H1 (cell line): ENCODE data around the gene DSCAM. TPM values are rescaled to one million over a fixed set of nuclear protein-coding genes. Genes with fewer than 3 reads are reported as not detected.

ENCODE experiments used
- CTCF ChIA-PET: fragments of 300-600 bp; sonication (Branson Sonifier 250); formaldehyde crosslinking; loops from one replicate; lab custom pipeline; 2021; ENCODE audit not compliant: partially characterized antibody; lab: Charles Lee
- POLR2A ChIA-PET: fragments of 300-600 bp; sonication (Branson Sonifier 250); formaldehyde crosslinking; loops from one replicate; lab custom pipeline; 2021; ENCODE audit warnings: inconsistent platforms; ENCODE audit not compliant: partially characterized antibody; lab: Charles Lee
- DNase-seq, 2 experiments: peaks; one replicate each; pipeline versions ENCODE4 v3.0.0 to v3.0.0-alpha.2; 2010 to 2022; ENCODE audit warnings: low spot score in 2 of 2, low read depth in 1 of 2, mixed read lengths in 1 of 2
- FAIRE-seq: peaks from 2 replicates; lab custom pipeline; 2011; peaks lifted over from hg19 to GRCh38; lab: Jason Lieb, UNC
- H2AFZ ChIP-seq: 2 replicates; pipeline ENCODE4 v1.8.1; 2012; ENCODE audit warnings: low read length, inconsistent platforms
- H2AK5ac ChIP-seq: 2 replicates; pipeline ENCODE4 v1.6.1; 2013; ENCODE audit warnings: low read depth, low read length
- H2BK120ac ChIP-seq: replicated peaks from 2 replicates; pipeline ENCODE3; 2013; ENCODE audit warnings: low read depth, low read length, inconsistent platforms
- H2BK12ac ChIP-seq: 2 replicates; pipeline ENCODE4 v1.6.1; 2013; ENCODE audit warnings: low read depth, low read length
- H2BK15ac ChIP-seq: 2 replicates; pipeline ENCODE4 v1.6.1; 2013; ENCODE audit warnings: low read length
- H2BK20ac ChIP-seq: 2 replicates; pipeline ENCODE4 v1.6.1; 2013; ENCODE audit warnings: low read length
- H2BK5ac ChIP-seq: 2 replicates; pipeline ENCODE4 v1.6.1; 2013; ENCODE audit warnings: low read depth, low read length
- H3K14ac ChIP-seq: 2 replicates; pipeline ENCODE4 v1.6.1; 2013; ENCODE audit warnings: inconsistent platforms; ENCODE audit not compliant: insufficient read length
- H3K18ac ChIP-seq: 2 replicates; pipeline ENCODE4 v1.6.1; 2013; ENCODE audit warnings: low read length; ENCODE audit errors: extremely low read depth
- H3K23ac ChIP-seq: 2 replicates; pipeline ENCODE4 v1.6.1; 2013; ENCODE audit warnings: inconsistent platforms; ENCODE audit not compliant: insufficient read length
- H3K23me2 ChIP-seq: 2 replicates; pipeline ENCODE4 v1.6.1; 2013; ENCODE audit warnings: low read depth, low read length
- H3K27ac ChIP-seq: 2 replicates; pipeline ENCODE4 v1.6.1; 2011; ENCODE audit warnings: low read depth, low read length, inconsistent platforms
- H3K27me3 ChIP-seq, 4 experiments: replicated peaks in 1 of 4; 1 replicate in 1 of 4; 2 replicates in 3 of 4; pipeline versions ENCODE4 v1.6.1 to v1.8.1; 2011 to 2013; ENCODE audit warnings: low read length in 3 of 4, mild to moderate bottlenecking in 3 of 4, inconsistent platforms in 2 of 4, mixed read lengths in 2 of 4, moderate library complexity in 1 of 4; ENCODE audit not compliant: control insufficient read depth in 3 of 4, insufficient read depth in 3 of 4; ENCODE audit errors: extremely low read depth in 1 of 4
- H3K36me3 ChIP-seq, 4 experiments: 2 replicates each; pipeline versions ENCODE4 v1.6.1 to v1.8.1; 2011 to 2013; ENCODE audit warnings: mild to moderate bottlenecking in 4 of 4, low read length in 3 of 4, moderate library complexity in 2 of 4, control low read depth in 1 of 4, inconsistent platforms in 1 of 4; ENCODE audit not compliant: insufficient read depth in 4 of 4, control insufficient read depth in 2 of 4
- H3K4ac ChIP-seq: replicated peaks from 2 replicates; pipeline ENCODE3; 2013; ENCODE audit warnings: low read length, low read depth, mixed read lengths, inconsistent platforms; ENCODE audit not compliant: insufficient read length
- H3K4me1 ChIP-seq, 4 experiments: replicated peaks in 1 of 4; 1 replicate in 1 of 4; 2 replicates in 3 of 4; pipeline versions ENCODE4 v1.6.1 to v1.8.1; 2011 to 2013; ENCODE audit warnings: low read length in 3 of 4, inconsistent platforms in 2 of 4, mixed read lengths in 1 of 4; ENCODE audit not compliant: insufficient read depth in 4 of 4, control insufficient read depth in 3 of 4
- H3K4me2 ChIP-seq, 2 experiments: 2 replicates each; pipeline versions ENCODE4 v1.6.1 to v1.8.1; 2011 to 2013; ENCODE audit warnings: low read depth in 2 of 2, low read length in 2 of 2, control low read depth in 1 of 2, inconsistent platforms in 1 of 2, mild to moderate bottlenecking in 1 of 2; ENCODE audit not compliant: insufficient read depth in 1 of 2
- H3K4me3 ChIP-seq, 4 experiments: fragments of 200-600, 300-600 bp in 1 of 4; sonication (generic), shearing (Covaris generic), sonication (Bioruptor Twin) in 1 of 4; 2 replicates each; pipeline versions ENCODE4 v1.5.1 to v1.8.1; 2011 to 2016; ENCODE audit warnings: low read length in 4 of 4, low read depth in 3 of 4, control low read depth in 2 of 4, inconsistent platforms in 2 of 4, mild to moderate bottlenecking in 2 of 4, mixed read lengths in 1 of 4, moderate library complexity in 1 of 4; ENCODE audit not compliant: insufficient read depth in 2 of 4; ENCODE audit errors: extremely low read depth in 1 of 4
- H3K56ac ChIP-seq: replicated peaks from 2 replicates; pipeline ENCODE3; 2013; ENCODE audit warnings: low read depth, mild to moderate bottlenecking, mixed read lengths, low read length, inconsistent platforms; ENCODE audit not compliant: insufficient read length
- H3K79me1 ChIP-seq: 2 replicates; pipeline ENCODE4 v1.6.1; 2013; ENCODE audit warnings: low read depth, low read length, control low read depth
- H3K79me2 ChIP-seq, 2 experiments: 2 replicates each; pipeline versions ENCODE4 v1.6.1 to v1.8.1; 2012 to 2013; ENCODE audit warnings: low read length in 2 of 2, mild to moderate bottlenecking in 2 of 2, inconsistent platforms in 1 of 2; ENCODE audit not compliant: insufficient read depth in 2 of 2, control insufficient read depth in 1 of 2
- H3K9ac ChIP-seq, 4 experiments: replicated peaks in 1 of 4; 1 replicate in 1 of 4; 2 replicates in 3 of 4; pipeline versions ENCODE4 v1.6.1 to v1.8.1; 2011 to 2013; ENCODE audit warnings: low read depth in 3 of 4, low read length in 3 of 4, control low read depth in 2 of 4, mild to moderate bottlenecking in 2 of 4, moderate library complexity in 2 of 4, inconsistent platforms in 1 of 4; ENCODE audit errors: extremely low read depth in 1 of 4
- H3K9me3 ChIP-seq, 2 experiments: 2 replicates each; pipeline versions ENCODE4 v1.6.1 to v1.8.1; 2012 to 2013; ENCODE audit warnings: mild to moderate bottlenecking in 2 of 2, moderate library complexity in 2 of 2, control low read depth in 1 of 2, inconsistent platforms in 1 of 2, low read depth in 1 of 2, low read length in 1 of 2, mixed read lengths in 1 of 2; ENCODE audit not compliant: insufficient read depth in 2 of 2
- H4K20me1 ChIP-seq, 2 experiments: replicated peaks in 1 of 2; 2 replicates each; pipeline versions ENCODE3 to v1.8.1; 2011 to 2013; ENCODE audit warnings: inconsistent platforms in 2 of 2, low read length in 2 of 2, mild to moderate bottlenecking in 1 of 2; ENCODE audit not compliant: insufficient read depth in 2 of 2, control insufficient read depth in 1 of 2
- H4K5ac ChIP-seq: 2 replicates; pipeline ENCODE4 v1.6.1; 2013; ENCODE audit warnings: low read length, low read depth, mixed read lengths, inconsistent platforms; ENCODE audit not compliant: insufficient read length
- H4K8ac ChIP-seq: 2 replicates; pipeline ENCODE4 v1.8.0; 2013; ENCODE audit warnings: mild to moderate bottlenecking, moderate library complexity, low read length, inconsistent platforms; ENCODE audit not compliant: insufficient read depth; ENCODE audit errors: extremely low read depth
- H4K91ac ChIP-seq: replicated peaks from 2 replicates; pipeline ENCODE3; 2013; ENCODE audit warnings: low read length, mixed read lengths, inconsistent platforms; ENCODE audit not compliant: insufficient read length
- ASH2L ChIP-seq: fragments of 200-600, 300-600 bp; sonication (generic); IDR thresholded peaks from one replicate; pipeline ENCODE4 v1.7.1; 2017; ENCODE audit warnings: low read length
- POLR2AphosphoS5 ChIP-seq: IDR thresholded peaks from 2 replicates; pipeline ENCODE4 v1.6.1; 2011; ENCODE audit warnings: low read depth, low read length
- SP1 ChIP-seq: IDR thresholded peaks from 2 replicates; pipeline ENCODE4 v1.6.1; 2011; ENCODE audit warnings: low read depth, low read length
- WGBS, 2 experiments: shearing (Covaris generic) in 1 of 2; methylation state at CpG; one replicate each; pipeline versions ENCODE4 v1.1.6 to v1.1.7; 2013 to 2015; ENCODE audit warnings: low lambda C conversion rate in 2 of 2, mixed read lengths in 2 of 2, inconsistent platforms in 1 of 2, low coverage in 1 of 2, missing lambda C conversion rate in 1 of 2; ENCODE audit not compliant: insufficient replicate concordance in 2 of 2, insufficient coverage in 1 of 2, insufficient read length in 1 of 2; ENCODE audit errors: extremely low coverage in 1 of 2, missing lambda C conversion rate in 1 of 2; 5-methylcytosine and 5-hydroxymethylcytosine counted together
- polyA plus RNA-seq, 7 experiments: library from polyadenylated mRNA; depleted of rRNA in 3 of 7; stranded (reverse) in 5 of 7; unstranded in 2 of 7; fragments of >200 nt in 5 of 7; fragments of 200-250 nt in 2 of 7; gene quantifications; 1 replicate in 5 of 7; 2 replicates in 1 of 7; 4 replicates in 1 of 7; pipeline versions ENCODE4 v1.2.1 to v1.2.3, GENCODE V29; 2011 to 2013; ENCODE audit warnings: missing spikeins in 2 of 7, mixed read lengths in 2 of 7
- total RNA-seq: library from RNA; stranded (reverse); fragmentation: NEBNext Ultra II Directional; extraction: Animal tissue kit (Norgen Biotek cat#: 25700); gene quantifications from 2 replicates; pipeline ENCODE4 v1.2.1, GENCODE V29; 2021

Gene DSCAM
- total and polyA plus RNA-seq, 2 of the 8 experiments (the other 6 are each of a cell fraction or from before 2014, with no cell fraction given) = 0.02 to 0.15 TPM

DNA sequence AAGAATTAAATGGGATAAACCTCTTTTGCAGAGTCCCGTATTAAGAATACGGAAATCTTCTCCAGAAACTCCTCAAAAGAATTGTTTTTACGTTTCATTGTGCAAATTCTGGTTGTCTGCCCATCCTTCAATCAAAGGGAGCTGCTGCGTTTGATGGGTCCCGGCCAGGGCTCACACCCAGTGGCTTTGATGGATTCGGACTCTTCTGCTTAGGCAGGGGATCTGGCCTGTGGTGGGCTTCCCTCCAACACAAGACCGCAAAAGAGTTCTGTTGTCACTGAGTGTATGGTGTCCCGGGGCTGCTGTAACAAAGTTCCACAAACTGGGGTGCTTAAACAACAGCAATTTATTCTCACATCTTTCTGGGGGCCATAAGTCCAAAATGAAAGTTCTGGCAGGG, 577.7 kb downstream of the DSCAM start:
- Histone ChIP-seq H3K9ac (no peak overlapping the region), H3K23ac (no peak overlapping the region), H2BK120ac (no peak overlapping the region), H2BK5ac (no peak overlapping the region), H3K9me3 (no peaks in the 10 kb centered on the region), H3K4me3 (no peak overlapping the region), H4K91ac (no peak overlapping the region), H3K14ac (no peak overlapping the region), H2AK5ac (no peak overlapping the region), H2BK12ac (no peak overlapping the region), H3K36me3 (no peaks in the 10 kb centered on the region), H4K20me1 (no peaks in the 10 kb centered on the region), H4K5ac (no peak overlapping the region), H2AFZ (no peak overlapping the region), H3K56ac (no peak overlapping the region), H3K23me2 (no peaks in the 10 kb centered on the region), H3K4me2 (no peak overlapping the region), H3K79me2 (no peaks in the 10 kb centered on the region), H3K4ac (no peak overlapping the region), H3K27ac (no peak overlapping the region), H3K27me3 (no peaks in the 10 kb centered on the region), H3K18ac (no peak overlapping the region), H3K4me1 (peaks cover 0 to 10% (median 7%) of the 10 kb centered on the region in 4 experiments; a peak in 3 of 7 replicates), H3K79me1 (no peaks in the 10 kb centered on the region), H4K8ac (no peak overlapping the region), H2BK20ac (no peak overlapping the region), H2BK15ac (no peak overlapping the region)
- FAIRE-seq = no peak
- WGBS, 2 experiments = 93% methylated on average over 8 of the region's 8 CpGs; no CpG with 5 or more reads in 1 of the 2 experiments
- no peak for DNase-seq
- ChIA-PET POLR2A (no interaction called here), CTCF (no interaction called here)
- TF ChIP-seq ASH2L (no peak), SP1 (no peak), POLR2AphosphoS5 (no peak)
